SK-N-SH treated with all-trans-retinoic acid at 6 μM for 48 hours (cell line): ENCODE data around the gene LCNL1.

Experiments
- ISL1 ChIP-seq: fragments of 250-450 bp; sonication (Bioruptor Pico); IDR thresholded peaks from 2 replicates; pipeline ENCODE4 v2.1.2; 2022; ENCODE audit warnings: mild to moderate bottlenecking, moderate library complexity
- PPARA ChIP-seq: fragments of 250-450 bp; sonication (Bioruptor Pico); IDR thresholded peaks from 2 replicates; pipeline ENCODE4 v1.5.0; 2020; ENCODE audit warnings: mild to moderate bottlenecking, borderline replicate concordance
- SNAI2 ChIP-seq: fragments of 250-450 bp; sonication (Bioruptor Pico); IDR thresholded peaks from 2 replicates; pipeline ENCODE4 v1.5.0; 2020; ENCODE audit warnings: mild to moderate bottlenecking, moderate library complexity
- TOX ChIP-seq: fragments of 250-450 bp; sonication (Bioruptor Pico); IDR thresholded peaks from 2 replicates; pipeline ENCODE4 v1.8.0; 2021; ENCODE audit warnings: mild to moderate bottlenecking, moderate library complexity, borderline replicate concordance
- TF ChIP-seq, protein P1 (sequence below): fragments of 250-450 bp; sonication (Bioruptor Pico); IDR thresholded peaks from 2 replicates; pipeline ENCODE4 v1.8.0; 2020; ENCODE audit warnings: mild to moderate bottlenecking, moderate library complexity, borderline replicate concordance

DNA sequence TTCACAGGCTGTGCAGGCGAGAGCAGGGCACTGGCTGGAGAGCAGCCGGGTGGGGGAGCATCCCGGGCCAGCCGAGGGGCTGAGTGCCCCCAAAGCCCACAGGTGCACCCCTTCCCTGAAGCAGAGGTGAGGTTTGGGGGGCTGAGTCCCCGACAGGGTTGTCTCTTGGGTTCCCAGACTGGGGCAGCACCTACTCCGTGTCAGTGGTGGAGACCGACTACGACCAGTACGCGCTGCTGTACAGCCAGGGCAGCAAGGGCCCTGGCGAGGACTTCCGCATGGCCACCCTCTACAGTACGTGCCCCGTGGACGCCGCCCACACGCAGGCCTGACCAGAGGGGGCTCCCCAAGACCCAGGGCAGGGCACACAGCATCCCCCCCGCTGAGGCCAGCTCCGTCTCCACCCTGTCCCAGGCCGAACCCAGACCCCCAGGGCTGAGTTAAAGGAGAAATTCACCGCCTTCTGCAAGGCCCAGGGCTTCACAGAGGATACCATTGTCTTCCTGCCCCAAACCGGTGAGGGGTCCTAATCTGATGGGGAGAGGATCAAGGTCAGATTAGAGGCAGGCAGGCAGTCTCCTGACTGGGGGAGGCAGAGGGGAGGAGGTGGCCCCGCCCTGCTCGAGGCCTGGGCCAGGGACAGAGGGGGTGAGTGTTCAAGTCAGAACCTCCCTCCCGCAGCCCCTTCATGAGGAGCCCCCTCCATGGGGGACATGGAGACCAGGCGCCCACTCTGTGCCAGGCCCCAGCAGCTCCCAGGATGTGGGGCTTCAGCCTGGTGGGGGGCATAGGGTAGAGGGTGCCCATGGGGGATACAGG lies 2.8 kb upstream of the LCNL1 start:
- no peak for TF ChIP-seq SNAI2 (CRISPR knock-in tag)
- TF ChIP-seq ISL1 (CRISPR knock-in tag), result no peak
- TF ChIP-seq, protein P1, sequence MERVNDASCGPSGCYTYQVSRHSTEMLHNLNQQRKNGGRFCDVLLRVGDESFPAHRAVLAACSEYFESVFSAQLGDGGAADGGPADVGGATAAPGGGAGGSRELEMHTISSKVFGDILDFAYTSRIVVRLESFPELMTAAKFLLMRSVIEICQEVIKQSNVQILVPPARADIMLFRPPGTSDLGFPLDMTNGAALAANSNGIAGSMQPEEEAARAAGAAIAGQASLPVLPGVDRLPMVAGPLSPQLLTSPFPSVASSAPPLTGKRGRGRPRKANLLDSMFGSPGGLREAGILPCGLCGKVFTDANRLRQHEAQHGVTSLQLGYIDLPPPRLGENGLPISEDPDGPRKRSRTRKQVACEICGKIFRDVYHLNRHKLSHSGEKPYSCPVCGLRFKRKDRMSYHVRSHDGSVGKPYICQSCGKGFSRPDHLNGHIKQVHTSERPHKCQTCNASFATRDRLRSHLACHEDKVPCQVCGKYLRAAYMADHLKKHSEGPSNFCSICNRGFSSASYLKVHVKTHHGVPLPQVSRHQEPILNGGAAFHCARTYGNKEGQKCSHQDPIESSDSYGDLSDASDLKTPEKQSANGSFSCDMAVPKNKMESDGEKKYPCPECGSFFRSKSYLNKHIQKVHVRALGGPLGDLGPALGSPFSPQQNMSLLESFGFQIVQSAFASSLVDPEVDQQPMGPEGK (CRISPR knock-in tag), result no peak
- no peak for TF ChIP-seq TOX (CRISPR knock-in tag)
- no peak for TF ChIP-seq PPARA (CRISPR knock-in tag)
